GM13976 (cell line): ENCODE measurements around the gene VRK3.
"Not testable (repeated sequence)": the region's sequence is repeated elsewhere in the genome, so short reads cannot be mapped to it uniquely, and the experiment has no call there.

Experiments used
- DNase-seq: peaks from one replicate; pipeline ENCODE4 v3.0.0; 2012; ENCODE audit warnings: low spot score
- in situ Hi-C: fragments of 300-500 bp; cut with MboI; formaldehyde crosslinking; loops from one replicate; pipeline ENCODE4 v1.12.0; 2022; ENCODE audit warnings: low sequenced_read_pairs, mixed read lengths, inconsistent platforms; ENCODE audit not compliant: unreplicated experiment
- TF ChIP-seq, protein P1 (sequence below): IDR thresholded peaks from 2 replicates; pipeline ENCODE4 v1.5.1; 2012; ENCODE audit warnings: borderline replicate concordance, mild to moderate bottlenecking; ENCODE audit not compliant: insufficient read depth; ENCODE audit errors: extremely low read depth, missing control alignments, control extremely low read depth

Gene VRK3, protein sequence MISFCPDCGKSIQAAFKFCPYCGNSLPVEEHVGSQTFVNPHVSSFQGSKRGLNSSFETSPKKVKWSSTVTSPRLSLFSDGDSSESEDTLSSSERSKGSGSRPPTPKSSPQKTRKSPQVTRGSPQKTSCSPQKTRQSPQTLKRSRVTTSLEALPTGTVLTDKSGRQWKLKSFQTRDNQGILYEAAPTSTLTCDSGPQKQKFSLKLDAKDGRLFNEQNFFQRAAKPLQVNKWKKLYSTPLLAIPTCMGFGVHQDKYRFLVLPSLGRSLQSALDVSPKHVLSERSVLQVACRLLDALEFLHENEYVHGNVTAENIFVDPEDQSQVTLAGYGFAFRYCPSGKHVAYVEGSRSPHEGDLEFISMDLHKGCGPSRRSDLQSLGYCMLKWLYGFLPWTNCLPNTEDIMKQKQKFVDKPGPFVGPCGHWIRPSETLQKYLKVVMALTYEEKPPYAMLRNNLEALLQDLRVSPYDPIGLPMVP

DNA sequence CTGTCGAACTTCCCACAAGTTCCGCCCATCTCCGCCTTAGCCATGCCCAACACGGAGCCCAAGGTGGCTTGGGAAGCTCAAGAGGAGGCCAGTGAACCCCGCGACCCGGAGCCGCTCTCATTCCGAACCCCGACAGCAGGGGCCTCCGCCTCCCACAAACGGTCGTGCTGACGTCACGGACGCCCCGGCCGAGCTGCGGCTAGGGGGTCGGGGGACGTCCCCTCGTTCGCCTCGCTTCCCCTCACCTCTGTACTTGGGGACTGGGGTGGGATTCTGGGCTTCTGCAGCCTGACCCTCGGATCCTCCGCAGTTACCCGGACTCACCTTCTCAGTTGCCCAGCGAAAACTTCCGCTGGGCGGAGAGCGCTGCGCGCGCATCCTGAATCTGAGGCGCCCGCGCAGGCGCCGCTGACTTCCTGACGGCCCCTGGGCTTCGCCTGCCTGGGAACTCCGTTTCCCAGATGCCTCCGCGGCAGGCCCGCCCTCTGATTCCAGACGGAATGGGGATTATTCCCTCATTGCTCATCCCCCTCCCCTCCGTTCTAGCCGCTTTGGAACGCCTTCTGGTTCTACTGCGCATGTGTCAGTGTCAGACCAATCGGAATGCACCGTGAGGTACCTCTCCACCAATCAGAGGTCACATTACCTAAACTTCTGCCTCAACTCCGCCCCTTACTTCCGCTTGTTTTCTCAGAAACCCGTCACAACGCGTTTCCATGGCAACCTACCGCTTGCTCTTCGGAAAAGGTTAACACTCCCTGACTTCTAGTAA, at the start of gene VRK3:
Gene VRK3 (minus strand): TSS at position 351 of the 772 bp plus-strand sequence. CDS start 9,210 bp downstream, outside the sequence.
- DNase-seq, result peak; percentile 97
- in situ Hi-C loops, result no loop called here
- TF ChIP-seq, protein P1, sequence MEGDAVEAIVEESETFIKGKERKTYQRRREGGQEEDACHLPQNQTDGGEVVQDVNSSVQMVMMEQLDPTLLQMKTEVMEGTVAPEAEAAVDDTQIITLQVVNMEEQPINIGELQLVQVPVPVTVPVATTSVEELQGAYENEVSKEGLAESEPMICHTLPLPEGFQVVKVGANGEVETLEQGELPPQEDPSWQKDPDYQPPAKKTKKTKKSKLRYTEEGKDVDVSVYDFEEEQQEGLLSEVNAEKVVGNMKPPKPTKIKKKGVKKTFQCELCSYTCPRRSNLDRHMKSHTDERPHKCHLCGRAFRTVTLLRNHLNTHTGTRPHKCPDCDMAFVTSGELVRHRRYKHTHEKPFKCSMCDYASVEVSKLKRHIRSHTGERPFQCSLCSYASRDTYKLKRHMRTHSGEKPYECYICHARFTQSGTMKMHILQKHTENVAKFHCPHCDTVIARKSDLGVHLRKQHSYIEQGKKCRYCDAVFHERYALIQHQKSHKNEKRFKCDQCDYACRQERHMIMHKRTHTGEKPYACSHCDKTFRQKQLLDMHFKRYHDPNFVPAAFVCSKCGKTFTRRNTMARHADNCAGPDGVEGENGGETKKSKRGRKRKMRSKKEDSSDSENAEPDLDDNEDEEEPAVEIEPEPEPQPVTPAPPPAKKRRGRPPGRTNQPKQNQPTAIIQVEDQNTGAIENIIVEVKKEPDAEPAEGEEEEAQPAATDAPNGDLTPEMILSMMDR, result no peak

DNA sequence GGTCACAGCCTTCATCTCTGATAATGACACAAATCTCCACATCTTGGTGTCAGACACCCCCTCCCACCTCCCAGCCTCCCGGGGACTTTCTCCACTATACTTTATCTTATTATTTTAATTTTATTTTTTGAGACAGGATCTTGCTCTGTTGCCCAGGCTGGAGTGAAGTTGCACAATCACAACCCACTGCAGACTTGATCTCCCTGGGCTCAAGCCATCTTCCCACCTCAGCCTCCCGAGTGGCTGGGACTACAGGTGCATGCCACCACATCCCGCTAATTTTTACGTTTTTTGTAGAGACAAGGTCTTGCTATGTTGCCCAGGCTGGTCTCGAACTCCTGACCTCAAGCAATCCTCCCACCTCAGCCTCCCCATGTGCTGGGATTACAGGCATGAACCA, 43.2 kb upstream of the VRK3 start:
- in situ Hi-C loops, DNase-seq: not testable (repeated sequence)

DNA sequence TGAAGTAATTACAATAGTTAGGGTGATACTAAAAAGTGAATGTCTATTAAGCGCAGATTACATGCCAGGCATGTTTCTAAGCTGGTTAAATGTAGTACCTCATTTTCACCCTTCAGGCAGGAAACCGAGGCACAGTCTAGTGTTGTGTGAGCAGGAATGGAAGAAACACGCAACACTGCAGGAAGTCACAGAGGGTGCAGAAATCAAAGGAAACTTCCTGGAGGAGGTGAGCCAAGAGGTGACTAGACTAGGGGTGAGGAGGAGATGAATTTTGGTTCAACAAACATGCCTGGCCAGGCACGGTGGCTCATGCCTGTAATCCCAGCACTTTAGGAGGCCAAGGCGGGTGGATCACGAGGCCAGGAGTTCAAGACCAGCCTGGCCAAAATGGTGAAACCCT, 42.4 kb upstream of the VRK3 start:
- TF ChIP-seq, protein P1, result no peak
- in situ Hi-C loops, result no loop called here
- DNase-seq, result no peak

DNA sequence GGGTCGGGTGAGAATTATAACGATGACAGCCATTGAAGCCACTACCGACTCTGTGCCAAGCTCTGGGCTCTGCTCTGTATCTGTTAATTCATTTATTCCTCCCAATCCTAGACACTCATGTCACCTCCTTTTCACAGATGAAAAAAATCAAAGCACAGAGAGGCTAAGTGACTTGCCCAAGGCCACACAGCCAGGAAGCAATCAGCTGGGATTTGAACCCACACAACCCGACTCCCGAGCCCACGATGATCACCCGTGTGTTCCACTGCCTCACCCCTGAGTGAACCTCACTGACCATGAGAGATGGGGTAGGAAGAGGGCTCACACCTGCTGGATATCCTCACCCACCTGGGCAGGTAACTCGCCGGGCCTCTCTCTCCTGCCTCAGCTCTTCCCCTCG, 40.8 kb upstream of the VRK3 start:
- TF ChIP-seq, protein P1, result no peak
- no peak for DNase-seq
- in situ Hi-C loops, result no loop called here

DNA sequence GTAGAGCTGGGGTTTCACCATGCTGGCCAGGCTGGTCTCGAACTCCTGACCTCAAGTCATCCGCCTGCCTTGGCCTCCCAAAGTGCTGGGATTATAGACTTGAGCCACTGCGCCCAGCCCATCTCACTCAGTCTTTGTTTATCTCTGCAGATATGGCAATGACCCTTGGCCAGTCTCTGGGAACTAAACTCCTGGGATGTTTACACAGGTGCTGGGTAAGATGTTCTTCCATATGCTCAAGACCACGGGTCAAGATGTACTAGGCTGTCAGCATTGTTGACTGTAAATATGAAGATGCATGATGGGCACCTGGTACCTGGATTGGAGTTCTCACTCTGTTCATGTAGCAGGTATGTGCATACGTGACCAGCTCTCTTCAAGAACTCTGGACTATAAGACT, 36.5 kb upstream of the VRK3 start:
- TF ChIP-seq, protein P1, result no peak
- in situ Hi-C loops, result no loop called here
- DNase-seq, result no peak

DNA sequence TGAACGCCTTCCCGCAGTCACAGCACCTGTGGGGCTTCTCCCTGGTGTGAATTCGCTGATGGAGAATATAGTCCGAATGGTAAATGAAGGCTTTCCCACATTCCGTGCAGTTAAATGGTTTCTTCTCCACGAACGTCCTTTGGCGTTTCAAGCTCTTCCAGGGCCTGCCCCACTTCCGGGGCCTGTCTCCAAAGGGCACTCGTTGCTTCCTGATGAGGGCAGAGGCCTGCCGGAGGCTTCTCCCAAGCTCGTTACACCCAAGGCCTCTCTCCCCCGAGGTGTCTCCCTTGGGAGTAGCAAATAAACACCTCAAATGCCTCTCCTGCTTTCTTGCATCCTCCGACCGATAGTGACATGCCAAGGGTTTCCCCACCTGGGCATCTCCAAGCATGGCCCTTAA, 34.9 kb upstream of the VRK3 start:
- TF ChIP-seq, protein P1, result no peak
- in situ Hi-C loops, result no loop called here
- no peak for DNase-seq

DNA sequence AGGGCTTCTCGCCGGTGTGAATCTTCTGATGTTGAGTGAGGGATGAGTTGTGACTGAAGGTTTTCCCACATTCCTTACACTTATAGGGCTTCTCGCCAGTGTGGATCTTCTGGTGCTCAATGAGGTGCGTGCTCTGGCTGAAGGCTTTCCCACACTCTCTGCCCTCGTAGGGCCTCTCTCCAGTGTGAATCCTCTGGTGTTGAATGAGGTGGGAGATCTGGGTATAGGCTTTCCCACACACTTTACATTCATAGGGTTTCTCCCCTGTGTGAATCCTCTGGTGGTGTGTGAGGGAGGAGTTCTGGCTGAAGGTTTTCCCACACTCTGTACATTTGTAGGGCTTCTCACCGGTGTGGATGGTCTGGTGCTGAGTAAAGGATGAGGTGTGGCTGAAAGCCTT, 33.9 kb upstream of the VRK3 start:
- TF ChIP-seq, protein P1, result no peak
- in situ Hi-C loops, result no loop called here

More for the DNA sequence above, 33.9 kb upstream of the VRK3 start:
- no peak for DNase-seq
